SHP77 treated with DMSO at 0.1 percent for 48 hours (cell line): ENCODE data around the gene CACNG7.
A peak's percentile ranks its signal among the peaks of the same experiment; 100 is the strongest.
"Not testable (repeated sequence)": the region's sequence is repeated elsewhere in the genome, so short reads cannot be mapped to it uniquely, and the experiment has no call there.

Source experiments
- DNase-seq: peaks from one replicate; lab custom pipeline; 2025; lab: John Stamatoyannopoulos, UW

Gene CACNG7

DNA sequence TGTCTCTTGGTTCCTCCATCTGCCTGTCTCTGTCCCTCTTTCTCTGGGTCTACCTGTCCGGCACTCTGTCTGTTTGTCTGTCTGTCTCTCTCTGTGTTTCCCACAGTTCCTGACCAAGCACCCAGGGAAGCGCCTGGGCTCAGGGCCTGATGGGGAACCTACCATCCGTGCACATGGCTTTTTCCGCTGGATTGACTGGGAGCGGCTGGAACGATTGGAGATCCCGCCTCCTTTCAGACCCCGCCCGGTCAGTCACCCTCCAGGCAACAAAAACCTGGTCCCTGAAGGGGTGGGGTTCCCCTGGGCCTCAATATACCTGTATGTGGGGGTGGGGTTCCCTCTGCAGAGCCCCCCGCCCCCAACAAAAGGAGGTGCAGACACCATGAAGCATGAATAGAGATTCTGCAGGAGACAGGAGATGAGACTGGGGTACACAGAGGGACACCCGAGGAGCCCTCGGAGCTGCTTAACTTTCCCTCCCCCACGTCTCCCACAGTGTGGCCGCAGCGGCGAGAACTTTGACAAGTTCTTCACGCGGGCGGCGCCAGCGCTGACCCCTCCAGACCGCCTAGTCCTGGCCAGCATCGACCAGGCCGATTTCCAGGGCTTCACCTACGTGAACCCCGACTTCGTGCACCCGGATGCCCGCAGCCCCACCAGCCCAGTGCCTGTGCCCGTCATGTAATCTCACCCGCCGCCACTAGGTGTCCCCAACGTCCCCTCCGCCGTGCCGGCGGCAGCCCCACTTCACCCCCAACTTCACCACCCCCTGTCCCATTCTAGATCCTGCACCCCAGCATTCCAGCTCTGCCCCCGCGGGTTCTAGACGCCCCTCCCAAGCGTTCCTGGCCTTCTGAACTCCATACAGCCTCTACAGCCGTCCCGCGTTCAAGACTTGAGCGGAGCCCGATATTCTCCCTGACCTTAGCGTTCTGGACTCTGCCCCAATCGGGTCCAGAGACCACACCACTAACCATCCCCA, 2.6 kb upstream of the CACNG7 start:
- DNase-seq: no peak

- no peak for DNase-seq
These were observed 1.9 kb upstream of the CACNG7 start for GRCh38 chr19:53907193-53907581.

GRCh38 chr19:53907690-53908089, 1.4 kb upstream of the CACNG7 start:
- no peak for DNase-seq

- no peak for DNase-seq
These were observed 758 bp upstream of the CACNG7 start for GRCh38 chr19:53908106-53908934.

GRCh38 chr19:53909471-53910169, 542 bp downstream of the CACNG7 start:
- no peak for DNase-seq

DNA sequence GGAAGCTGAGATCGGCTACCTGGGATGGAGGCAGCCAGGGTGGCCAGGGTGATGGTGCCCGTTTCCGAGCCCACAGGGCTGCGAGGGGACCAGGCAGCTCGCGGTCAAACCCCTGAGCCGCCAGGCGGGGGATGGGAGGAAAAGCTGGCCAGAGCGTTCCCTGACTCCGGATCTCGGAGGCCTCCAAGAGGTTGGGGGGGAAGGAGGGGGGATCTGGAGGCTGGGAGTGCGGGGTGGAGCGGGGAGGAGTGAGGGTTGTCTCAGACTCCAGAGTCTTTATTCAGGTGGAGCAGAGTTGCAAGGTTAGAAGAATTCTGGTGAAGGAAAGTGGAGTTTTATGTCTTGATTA, 1.1 kb downstream of the CACNG7 start:
- no peak for DNase-seq

GRCh38 chr19:53912653-53913052, 3.6 kb downstream of the CACNG7 start:
- DNase-seq: no peak

- no peak for DNase-seq
These were observed 5.9 kb downstream of the CACNG7 start for GRCh38 chr19:53915000-53915399.

GRCh38 chr19:53916004-53916403, 6.9 kb downstream of the CACNG7 start:
- DNase-seq: no peak

- DNase-seq: no peak
These were observed 8.3 kb downstream of the CACNG7 start for GRCh38 chr19:53917356-53917755.

DNA sequence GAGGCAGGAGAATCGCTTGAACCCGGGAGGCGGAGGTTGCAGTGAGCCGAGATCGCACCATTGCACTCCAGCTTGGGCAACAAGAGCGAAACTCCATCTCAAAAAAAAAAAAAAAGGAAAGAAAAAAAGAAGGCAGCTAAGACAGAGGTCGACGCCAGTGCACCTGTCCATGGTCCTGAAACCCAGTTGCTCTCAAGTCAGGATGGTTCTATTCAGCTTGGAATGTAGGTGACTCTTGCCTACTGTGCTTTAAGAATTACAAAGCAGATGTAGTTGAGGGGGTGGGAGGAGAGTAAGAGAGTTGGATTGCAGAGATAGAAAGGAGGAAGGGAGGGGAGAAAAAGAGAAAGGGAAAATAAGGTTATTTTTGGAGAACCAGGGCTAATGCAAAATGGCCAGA, 18.7 kb downstream of the CACNG7 start:
- no peak for DNase-seq

- no peak for DNase-seq
These were observed 27.0 kb downstream of the CACNG7 start for GRCh38 chr19:53936029-53936428.

- DNase-seq: no peak
These were observed 33.1 kb downstream of the CACNG7 start for GRCh38 chr19:53942001-53942786.

- DNase-seq: no peak
These were observed 35.3 kb downstream of the CACNG7 start for GRCh38 chr19:53944416-53944815.

DNA sequence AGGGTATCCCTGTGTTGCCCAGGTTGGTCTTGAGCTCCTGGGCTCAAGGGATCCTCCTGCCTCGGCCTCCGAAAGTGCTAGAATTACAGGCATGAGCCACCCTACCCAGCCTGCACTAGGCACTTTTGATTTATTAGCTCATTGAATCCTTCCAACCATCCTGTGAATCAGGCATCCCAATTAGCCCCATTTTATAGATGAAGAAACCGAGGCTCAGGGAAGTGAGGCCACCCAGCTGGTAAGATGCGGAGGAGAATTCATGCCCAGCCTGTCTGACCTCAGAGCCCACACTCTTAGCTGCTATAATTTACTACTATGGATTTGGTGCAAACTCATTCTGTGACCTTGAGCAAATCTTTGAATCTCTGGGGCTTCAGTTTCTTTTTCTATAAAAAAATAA, 35.9 kb downstream of the CACNG7 start:
- no peak for DNase-seq

DNA sequence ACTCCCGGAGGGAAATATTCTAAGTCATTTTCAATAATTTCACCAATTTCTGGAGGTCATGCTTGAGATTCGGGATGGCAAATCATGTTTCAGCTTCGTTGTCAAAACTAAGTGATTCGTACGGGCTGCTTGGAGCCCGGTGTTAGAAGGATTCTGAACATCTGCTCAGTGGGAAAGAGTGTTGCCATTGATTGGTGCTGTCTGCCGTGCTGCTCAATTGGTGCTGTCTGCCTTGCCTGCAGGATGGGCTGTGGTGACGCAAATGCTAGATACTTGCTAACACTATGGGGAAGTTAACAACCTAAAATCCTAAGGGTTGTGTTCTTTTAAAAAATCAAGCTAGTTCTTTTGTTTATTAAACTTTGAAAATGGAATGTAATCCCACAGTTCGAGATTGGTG, 36.4 kb downstream of the CACNG7 start:
- peak; percentile 55 for DNase-seq

DNA sequence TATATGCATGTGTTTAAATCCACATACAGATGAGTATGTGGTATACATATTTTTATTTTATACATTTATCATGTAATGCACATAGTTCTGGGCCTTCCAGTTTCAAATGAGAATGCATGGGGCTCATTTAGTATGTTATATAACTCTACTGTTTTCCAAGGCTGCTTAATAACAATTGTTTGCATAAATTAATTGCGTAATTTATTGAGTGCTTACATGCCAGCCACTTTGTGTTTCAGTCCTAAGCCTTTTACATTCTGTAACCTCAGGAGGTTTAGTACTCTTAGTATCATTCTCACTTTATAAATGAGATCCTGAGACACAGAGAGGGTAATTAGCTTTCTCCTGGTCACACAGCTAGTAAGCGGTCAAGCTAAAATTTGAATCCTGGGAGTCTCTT, 36.9 kb downstream of the CACNG7 start:
- DNase-seq: no peak

DNA sequence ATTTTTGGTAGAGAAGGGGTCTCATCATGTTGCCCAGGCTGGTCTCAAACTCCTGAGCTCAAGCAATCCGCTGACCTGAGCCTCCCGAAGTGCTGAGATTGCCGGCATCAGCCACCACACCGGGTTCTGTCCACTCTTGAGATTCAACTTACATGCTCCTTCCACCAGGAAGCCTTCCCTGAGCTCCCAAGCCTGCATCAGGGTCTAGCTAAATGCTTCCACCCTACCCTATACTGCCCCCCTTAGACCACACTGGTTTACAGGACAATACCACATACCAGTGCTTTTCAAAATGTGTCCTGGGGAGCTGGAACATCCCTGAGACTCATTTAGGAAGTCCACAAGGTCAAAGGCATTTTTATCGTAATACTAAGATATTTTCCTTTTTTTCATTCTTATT, 38.5 kb downstream of the CACNG7 start:
- DNase-seq: peak; percentile 16

DNA sequence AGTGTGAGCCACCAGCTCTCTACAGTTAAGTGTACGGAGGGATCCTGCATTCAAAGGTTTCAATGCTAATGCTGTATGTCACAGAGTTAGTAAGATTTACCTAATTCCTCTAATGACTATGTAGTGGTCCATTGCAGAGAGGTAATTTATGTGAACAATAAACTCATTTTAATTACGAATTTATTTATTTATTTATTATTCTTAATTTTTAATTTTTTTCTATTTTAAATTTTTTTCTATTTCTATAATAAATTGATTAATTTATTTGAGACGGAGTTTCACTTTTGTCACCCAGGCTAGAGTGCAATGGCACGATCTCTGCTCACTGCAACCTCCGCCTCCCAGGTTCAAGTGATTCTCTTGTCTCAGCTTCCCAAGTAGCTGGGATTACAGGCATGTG, 39.5 kb downstream of the CACNG7 start:
- not testable (repeated sequence) for DNase-seq

DNA sequence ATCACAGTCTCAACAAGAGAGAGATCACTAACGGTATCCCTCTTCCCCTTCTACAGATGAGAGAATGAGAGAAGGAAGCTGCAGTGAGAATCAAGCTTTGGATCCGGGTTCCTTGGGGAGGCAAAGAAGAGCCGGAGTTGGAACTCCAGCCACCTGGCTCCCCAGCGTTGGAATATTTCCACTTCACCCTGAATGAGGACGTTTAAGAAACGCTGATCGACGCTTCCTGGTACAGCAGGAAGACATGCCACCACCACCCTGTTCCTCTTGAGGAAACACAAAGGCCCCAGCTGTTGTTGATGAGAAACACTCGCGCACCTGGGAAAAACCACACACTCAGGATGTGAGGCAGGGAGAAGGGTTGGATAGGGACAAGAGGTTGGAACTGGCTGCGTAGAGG, 42.4 kb downstream of the CACNG7 start:
- no peak for DNase-seq

DNA sequence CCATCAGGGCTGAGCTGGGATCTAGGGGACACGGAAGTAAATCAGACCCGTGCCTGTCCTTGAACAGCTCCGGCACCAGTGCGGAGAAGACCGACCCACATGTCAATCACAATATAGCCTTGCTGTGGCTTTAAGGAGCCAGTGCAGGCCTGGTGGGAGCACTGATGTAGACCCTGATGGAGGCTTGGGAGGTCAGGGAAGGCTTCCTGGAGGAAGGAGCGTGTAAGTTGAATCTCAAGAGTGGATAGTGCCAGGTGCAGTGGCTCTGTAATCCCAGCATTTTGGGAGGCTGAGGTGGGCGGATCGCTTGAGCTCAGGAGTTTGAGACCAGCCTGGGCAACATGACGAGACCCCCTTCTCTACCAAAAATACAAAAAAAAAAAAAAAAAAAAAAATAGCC, 42.9 kb downstream of the CACNG7 start:
- no peak for DNase-seq

GRCh38 chr19:53953383-53953782, 44.3 kb downstream of the CACNG7 start:
- no peak for DNase-seq
